Activated CD8-positive, alpha-beta memory T cell treated with anti-CD3 and anti-CD28 coated beads for 36 hours (primary cell): ENCODE data around the gene IL3. TPM values are rescaled to one million over a fixed set of nuclear protein-coding genes. Genes with fewer than 3 reads are reported as not detected.

Source experiments
- CTCF ChIA-PET: fragments of 350-600 bp; sonication (Branson Sonifier 250); formaldehyde crosslinking; loops from one replicate; lab custom pipeline; 2021; ENCODE audit warnings: antibody characterized with exemption; lab: Charles Lee
- POLR2A ChIA-PET: fragments of 350-600 bp; sonication (Branson Sonifier 250); formaldehyde crosslinking; loops from one replicate; lab custom pipeline; 2021; ENCODE audit warnings: antibody characterized with exemption; lab: Charles Lee
- total RNA-seq, 2 experiments: library from RNA; stranded (reverse); gene quantifications; one replicate each; pipeline ENCODE4 v1.2.3, GENCODE V29; 2021

The IL3 gene
- total RNA-seq, 2 experiments from 2014 or later, result 68.0 to 68.7 TPM

DNA sequence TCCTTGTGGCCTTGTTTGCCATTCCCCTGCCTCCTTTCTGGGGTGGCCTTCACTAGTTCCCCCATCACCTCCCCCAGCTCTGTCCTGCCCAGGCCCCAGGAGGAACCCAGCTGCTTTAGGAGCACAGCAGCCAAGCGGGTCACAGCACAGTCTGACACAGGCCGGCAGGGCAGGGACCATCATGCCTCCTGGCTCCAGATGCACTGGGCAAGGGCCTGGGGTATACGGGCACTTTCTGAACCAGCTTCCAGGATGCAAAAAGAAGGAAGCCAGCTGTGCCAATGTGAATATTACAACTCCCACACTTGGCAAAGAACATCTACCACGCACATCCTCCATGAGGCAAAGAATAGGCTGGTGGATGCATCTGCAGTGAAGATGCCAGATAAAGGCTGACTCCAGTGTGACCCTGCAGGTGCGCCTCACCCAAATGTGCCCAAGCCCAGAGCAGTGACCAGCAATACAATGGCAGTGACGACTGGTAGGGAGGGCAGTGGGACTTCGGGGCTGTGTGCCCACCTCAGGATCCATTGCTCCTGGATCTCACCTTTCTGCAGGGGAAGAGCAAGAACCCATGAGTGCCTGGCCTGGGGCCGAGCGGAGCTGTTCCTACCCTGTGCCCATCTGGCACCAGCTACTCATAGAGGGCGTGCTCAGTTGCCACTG, 6.3 kb upstream of the IL3 start:
- POLR2A ChIA-PET, result no interaction called here
- CTCF ChIA-PET, result interaction anchor here (1.1 to 1.3 kb wide), 2 partner anchors 9 to 219 kb away, joined by 3 read pairs; no protein-coding TSS in a partner anchor

GRCh38 chr5:132054697-132055440, 5.6 kb upstream of the IL3 start:
- ChIA-PET POLR2A (no interaction called here), CTCF (interaction anchor here (1.1 to 1.3 kb wide), 2 partner anchors 8 to 218 kb away, joined by 3 read pairs; no protein-coding TSS in a partner anchor)

DNA sequence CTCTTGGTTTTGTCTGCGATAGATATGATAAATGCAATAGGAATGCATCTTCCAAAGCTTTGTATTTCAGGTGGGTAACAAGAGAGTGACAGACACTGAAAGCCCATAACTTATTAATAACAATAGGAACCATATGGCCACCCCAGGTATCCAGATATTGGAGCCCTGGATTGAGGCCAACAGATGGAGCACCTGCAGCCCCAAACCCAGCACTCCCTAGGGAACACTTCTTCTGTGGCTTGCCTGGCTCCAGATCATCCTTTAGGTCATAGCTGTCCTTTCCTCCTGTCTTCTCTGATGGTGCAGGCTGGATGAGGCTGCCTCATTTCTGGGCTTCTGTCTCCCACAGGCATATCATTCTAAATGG, 5.0 kb upstream of the IL3 start:
- ChIA-PET POLR2A (no interaction called here), CTCF (interaction anchor here (0.5 to 1.4 kb wide), 5 partner anchors 8 to 390 kb away, joined by 3 to 4 read pairs (median 3); partner anchors contain the start of gene CSF2)

GRCh38 chr5:132055808-132056609, 4.4 kb upstream of the IL3 start:
- POLR2A ChIA-PET, result no interaction called here

GRCh38 chr5:132056610-132057497, 3.6 kb upstream of the IL3 start:
- POLR2A ChIA-PET, result no interaction called here
- CTCF ChIA-PET, result interaction anchor here (1.0 to 1.4 kb wide), 3 partner anchors 16 to 50 kb away, joined by 3 read pairs; partner anchors contain the start of gene CSF2

More at GRCh38 chr5:132055808-132056609, 4.4 kb upstream of the IL3 start:
- CTCF ChIA-PET, result interaction anchor here (0.5 to 1.4 kb wide), 4 partner anchors 9 to 391 kb away, joined by 3 to 4 read pairs (median 3); partner anchors contain the start of gene CSF2

DNA sequence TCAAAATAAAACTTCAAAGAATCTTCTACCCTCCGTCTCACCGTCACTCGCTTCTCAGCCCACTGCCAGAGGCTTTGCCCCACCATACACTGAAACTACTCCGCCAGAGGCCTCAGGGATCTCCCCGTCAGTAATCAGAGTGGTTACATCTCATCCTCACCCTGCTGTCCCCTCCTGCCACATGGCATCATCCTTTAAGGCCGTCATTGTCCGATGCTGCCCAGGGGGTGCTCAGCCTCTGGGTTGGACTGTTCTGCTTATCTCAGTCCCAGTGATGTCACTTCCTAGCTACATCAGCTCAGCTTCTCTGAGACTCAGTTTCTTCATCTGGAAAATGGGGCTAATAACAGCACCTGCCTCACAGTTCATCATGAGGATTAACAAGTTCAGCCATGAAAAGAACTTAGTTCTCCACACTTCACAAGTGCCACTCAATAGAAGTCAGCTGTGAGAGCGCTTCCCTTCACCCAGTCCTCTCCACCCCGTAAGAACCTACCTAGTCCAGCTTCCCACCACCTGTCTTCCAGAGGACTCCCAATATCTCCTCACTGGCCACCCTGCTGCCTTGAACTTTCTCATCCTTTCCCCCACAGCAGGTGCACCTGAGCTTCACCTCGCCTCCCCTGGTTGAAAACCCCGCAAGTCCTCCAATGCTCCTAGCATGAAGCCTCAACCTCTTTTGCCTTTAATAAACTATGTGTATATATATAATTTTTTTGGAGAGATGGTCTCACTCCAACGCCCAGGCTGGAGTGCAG, 2.8 kb upstream of the IL3 start:
- ChIA-PET POLR2A (no interaction called here), CTCF (interaction anchor here (1.0 kb wide), 2 partner anchors 50 to 160 kb away, joined by 3 read pairs; no protein-coding TSS in a partner anchor)

GRCh38 chr5:132058646-132059042, 1.8 kb upstream of the IL3 start:
- CTCF ChIA-PET, result interaction anchor here (0.5 to 1.0 kb wide), 2 partner anchors 12 to 159 kb away, joined by 3 read pairs; no protein-coding TSS in a partner anchor
- POLR2A ChIA-PET, result no interaction called here

- ChIA-PET CTCF (interaction anchor here (1.0 kb wide), 1 partner anchor 158 kb away, joined by 3 read pairs; no protein-coding TSS in a partner anchor), POLR2A (no interaction called here)
Observed at GRCh38 chr5:132059043-132059695, 1.3 kb upstream of the IL3 start.

DNA sequence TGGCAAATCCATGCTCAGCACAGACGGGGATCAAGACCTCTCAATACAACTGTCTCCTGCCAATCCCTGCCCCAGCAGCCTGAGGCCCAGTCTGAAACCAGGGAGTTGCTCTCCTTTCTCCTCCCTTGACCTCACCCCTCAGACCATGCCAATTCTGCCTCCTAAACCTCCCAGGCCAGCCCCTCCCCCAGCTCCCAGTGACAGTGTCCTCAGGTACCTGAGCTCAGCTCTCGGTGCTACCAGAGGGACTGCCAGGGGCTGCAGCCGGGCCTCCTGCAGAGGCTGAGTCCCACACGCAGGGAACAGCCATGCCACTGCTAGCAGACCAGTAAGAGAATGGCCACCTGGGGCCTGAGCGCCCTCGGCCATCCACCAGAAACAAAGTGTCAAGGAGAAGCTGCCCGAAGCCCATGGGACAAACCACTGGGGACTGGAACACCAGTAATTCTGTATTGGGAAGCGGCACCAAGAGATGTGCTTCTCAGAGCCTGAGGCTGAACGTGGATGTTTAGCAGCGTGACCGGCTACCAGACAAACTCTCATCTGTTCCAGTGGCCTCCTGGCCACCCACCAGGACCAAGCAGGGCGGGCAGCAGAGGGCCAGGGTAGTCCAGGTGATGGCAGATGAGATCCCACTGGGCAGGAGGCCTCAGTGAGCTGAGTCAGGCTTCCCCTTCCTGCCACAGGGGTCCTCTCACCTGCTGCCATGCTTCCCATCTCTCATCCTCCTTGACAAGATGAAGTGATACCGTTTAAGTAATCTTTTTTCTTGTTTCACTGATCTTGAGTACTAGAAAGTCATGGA, 557 bp upstream of the IL3 start:
- ChIA-PET POLR2A (no interaction called here), CTCF (interaction anchor here (1.0 kb wide), 1 partner anchor 61 kb away, joined by 3 read pairs; no protein-coding TSS in a partner anchor)

- ChIA-PET CTCF (interaction anchor here (0.7 to 4.1 kb wide), 26 partner anchors 9 to 537 kb away, joined by 3 to 16 read pairs (median 4); no protein-coding TSS in a partner anchor), POLR2A (interaction anchor here (0.8 kb wide), 1 partner anchor 44 kb away, joined by 4 read pairs; no protein-coding TSS in a partner anchor)
Observed at GRCh38 chr5:132063090-132063911, 2.8 kb downstream of the IL3 start.

DNA sequence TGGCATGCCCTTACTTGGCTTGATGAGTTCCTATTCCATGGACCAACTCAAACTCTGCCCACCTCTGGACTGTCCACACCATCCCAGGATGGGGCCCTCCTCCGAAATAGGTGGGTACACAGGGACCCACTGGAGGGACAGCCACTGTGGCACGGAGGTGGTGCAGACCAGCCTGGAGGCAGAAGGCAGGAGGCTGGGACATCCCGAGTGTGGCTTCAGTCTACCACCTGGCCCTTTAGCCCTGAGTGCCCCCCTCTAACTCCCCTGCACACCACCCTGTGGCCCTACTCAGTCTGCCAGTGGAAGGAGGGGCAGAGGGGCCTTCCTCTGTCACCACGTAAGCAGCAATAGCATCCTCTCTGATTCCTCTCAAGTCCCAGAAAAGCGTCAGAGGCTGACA, 3.7 kb downstream of the IL3 start:
- ChIA-PET POLR2A (no interaction called here), CTCF (interaction anchor here (0.5 to 4.1 kb wide), 8 partner anchors 51 to 208 kb away, joined by 3 to 16 read pairs (median 7); no protein-coding TSS in a partner anchor)

GRCh38 chr5:132064738-132065331, 4.4 kb downstream of the IL3 start:
- ChIA-PET CTCF (interaction anchor here (0.6 to 4.1 kb wide), 25 partner anchors 9 to 642 kb away, joined by 3 to 14 read pairs (median 4); partner anchors contain the start of gene CSF2), POLR2A (no interaction called here)

- CTCF ChIA-PET, result interaction anchor here (0.6 to 4.1 kb wide), 27 partner anchors 8 to 642 kb away, joined by 3 to 14 read pairs (median 4); partner anchors contain the start of gene CSF2
- POLR2A ChIA-PET, result no interaction called here
Observed at GRCh38 chr5:132065351-132065937, 5.0 kb downstream of the IL3 start.
